ENCODE measurements around the gene CLGN.

The CLGN gene

GRCh38 chr4:140374130-140374477 lies 53.3 kb downstream of the CLGN start:
- no peak for DNase-seq

- no peak for DNase-seq
These were observed 53.9 kb downstream of the CLGN start, which contains the start of gene SCOC for GRCh38 chr4:140373328-140374129. SCOC (plus strand) TSS chr4:140373646; CDS start chr4:140379171, 5,525 bp downstream.

GRCh38 chr4:140372751-140373327 lies 54.6 kb downstream of the CLGN start:
- DNase-seq = no peak

- no peak for DNase-seq
These were observed 58.8 kb downstream of the CLGN start for GRCh38 chr4:140368686-140369085.

GRCh38 chr4:140367738-140368137 lies 59.7 kb downstream of the CLGN start:
- DNase-seq = no peak

GRCh38 chr4:140363558-140363957 lies 63.9 kb downstream of the CLGN start:
- no peak for DNase-seq

GRCh38 chr4:140363051-140363450 lies 64.4 kb downstream of the CLGN start:
- DNase-seq = no peak

- DNase-seq = no peak
These were observed 66.3 kb downstream of the CLGN start for GRCh38 chr4:140361099-140361498.

- DNase-seq = peak in 1 of 2 experiments; percentile 62
These were observed 67.7 kb downstream of the CLGN start for GRCh38 chr4:140359562-140360427.

- DNase-seq = no peak
These were observed 69.2 kb downstream of the CLGN start for GRCh38 chr4:140358281-140358680.

GRCh38 chr4:140357868-140358267 lies 69.6 kb downstream of the CLGN start:
- no peak for DNase-seq

GRCh38 chr4:140355288-140355687 lies 72.2 kb downstream of the CLGN start:
- no peak for DNase-seq

- DNase-seq = no peak
These were observed 73.7 kb downstream of the CLGN start for GRCh38 chr4:140353786-140354185.

- no peak for DNase-seq
These were observed 76.1 kb downstream of the CLGN start for GRCh38 chr4:140351093-140352075.

- DNase-seq = no peak
These were observed 77.6 kb downstream of the CLGN start for GRCh38 chr4:140349816-140350215.

GRCh38 chr4:140346136-140346535 lies 81.3 kb downstream of the CLGN start:
- DNase-seq = no peak

GRCh38 chr4:140344621-140345020 lies 82.8 kb downstream of the CLGN start:
- DNase-seq = no peak

- DNase-seq = no peak
These were observed 83.3 kb downstream of the CLGN start for GRCh38 chr4:140344101-140344500.

GRCh38 chr4:140343303-140343702 lies 84.1 kb downstream of the CLGN start:
- no peak for DNase-seq

- no peak for DNase-seq
These were observed 84.8 kb downstream of the CLGN start for GRCh38 chr4:140342620-140343019.

All from SW 1271 (cell line).